BJ (cell line): Measurements from ENCODE around the gene DLX6. TPM values are rescaled to one million over a fixed set of nuclear protein-coding genes. Genes with fewer than 3 reads are reported as not detected.

Source experiments
- CTCF ChIA-PET: fragments of 350-600 bp; formaldehyde crosslinking; extraction: SDS; loops from one replicate; lab custom pipeline; 2021; ENCODE audit warnings: antibody characterized with exemption, inconsistent platforms; lab: Yijun Ruan, JAX
- POLR2A ChIA-PET: fragments of 300-600 bp; sonication (Branson Sonifier 250); formaldehyde crosslinking; extraction: SDS; loops from one replicate; lab custom pipeline; 2021; ENCODE audit warnings: antibody characterized with exemption; lab: Charles Lee
- DNase-seq: peaks from one replicate; pipeline ENCODE4 v3.0.0-alpha.2; 2011; ENCODE audit warnings: low read depth
- H3K27me3 ChIP-seq: 2 replicates; pipeline ENCODE4 v1.6.0; 2011; ENCODE audit warnings: low read length; ENCODE audit not compliant: control insufficient read depth, insufficient read depth
- H3K36me3 ChIP-seq: 2 replicates; pipeline ENCODE4 v1.5.1; 2011; ENCODE audit warnings: low read length; ENCODE audit not compliant: control insufficient read depth, insufficient read depth
- H3K4me3 ChIP-seq: 2 replicates; pipeline ENCODE4 v1.5.1; 2011; ENCODE audit warnings: low read depth, mild to moderate bottlenecking, control low read depth, low read length
- CTCF ChIP-seq: IDR thresholded peaks from 2 replicates; pipeline ENCODE4 v1.5.1; 2011; ENCODE audit warnings: low read depth, mild to moderate bottlenecking, control low read depth, inconsistent platforms, low read length, moderate library complexity; ENCODE audit not compliant: insufficient read depth
- polyA plus RNA-seq: library from polyadenylated mRNA; depleted of rRNA; stranded (reverse); fragments of >200 nt; gene quantifications from 2 replicates; pipeline ENCODE4 v1.2.3, GENCODE V29; 2011

The DLX6 gene
- polyA plus RNA-seq, 1 experiment: not detected

GRCh38 chr7:97020601-97020995, 15.2 kb downstream of the DLX6 start:
- no peak for DNase-seq
- Histone ChIP-seq H3K27me3 (peaks cover 49% of the 10 kb centered on the region), H3K36me3 (no peaks in the 10 kb centered on the region), H3K4me3 (no peak overlapping the region)
- CTCF ChIA-PET: interaction anchor here (2.1 kb wide), 1 partner anchor 946 kb away, joined by 7 read pairs; no protein-coding TSS in a partner anchor
- no peak for TF ChIP-seq CTCF
- POLR2A ChIA-PET: no interaction called here

GRCh38 chr7:97020996-97021746, 15.8 kb downstream of the DLX6 start:
- no peak for DNase-seq
- TF ChIP-seq CTCF: no peak
- Histone ChIP-seq H3K36me3 (no peaks in the 10 kb centered on the region), H3K27me3 (peaks cover 49% of the 10 kb centered on the region), H3K4me3 (no peak overlapping the region)
- CTCF ChIA-PET: interaction anchor here (0.8 to 2.1 kb wide), 3 partner anchors 9 to 946 kb away, joined by 3 to 7 read pairs (median 5); no protein-coding TSS in a partner anchor
- POLR2A ChIA-PET: no interaction called here

GRCh38 chr7:97021747-97022490, 16.6 kb downstream of the DLX6 start:
- POLR2A ChIA-PET: no interaction called here
- no peak overlapping the region for H3K4me3 ChIP-seq

GRCh38 chr7:97022491-97023306, 17.3 kb downstream of the DLX6 start:
- CTCF ChIA-PET: interaction anchor here (1.5 kb wide), 1 partner anchor 8 kb away, joined by 5 read pairs; no protein-coding TSS in a partner anchor
- no peak for TF ChIP-seq CTCF
- peaks cover 41% of the 10 kb centered on the region for H3K27me3 ChIP-seq
- POLR2A ChIA-PET: no interaction called here
- no peaks in the 10 kb centered on the region for H3K36me3 ChIP-seq
- no peak for DNase-seq
- H3K4me3 ChIP-seq: no peak overlapping the region

More at GRCh38 chr7:97021747-97022490, 16.6 kb downstream of the DLX6 start:
- CTCF ChIA-PET: interaction anchor here (0.8 to 2.1 kb wide), 3 partner anchors 8 to 947 kb away, joined by 3 to 7 read pairs (median 5); no protein-coding TSS in a partner anchor
- Histone ChIP-seq H3K27me3 (peaks cover 46% of the 10 kb centered on the region), H3K36me3 (no peaks in the 10 kb centered on the region)
- DNase-seq: no peak
- TF ChIP-seq CTCF: no peak
